Right cardiac atrium (tissue), 5 donors: ENCODE data around the gene EMD. TPM values are rescaled to one million over a fixed set of nuclear protein-coding genes. Genes with fewer than 3 reads are reported as not detected.

Source experiments
- ATAC-seq, 2 donors: fragments of 200-7000 bp; cut with Tn5 transposase; one replicate each; pipeline versions ENCODE4 v1.8.0 to v1.9.1; 2020; ENCODE audit warnings: moderate library complexity in 2 of 2, mild to moderate bottlenecking in 1 of 2
- DNase-seq, 3 donors: peaks; one replicate each; pipeline ENCODE4 v3.0.0-alpha.2; 2020
- H3K27ac ChIP-seq: one replicate; pipeline ENCODE4 v1.5.1; 2013; ENCODE audit warnings: mild to moderate bottlenecking, low read length, control low read depth, moderate library complexity
- H3K27me3 ChIP-seq: one replicate; pipeline ENCODE4 v1.6.1; 2013; ENCODE audit not compliant: control insufficient read depth, insufficient read depth
- H3K4me1 ChIP-seq: one replicate; pipeline ENCODE4 v1.6.1; 2013; ENCODE audit warnings: low read length; ENCODE audit not compliant: control insufficient read depth, insufficient read depth
- H3K4me3 ChIP-seq: one replicate; pipeline ENCODE4 v1.5.1; 2013; ENCODE audit warnings: low read length, control low read depth
- H3K9me3 ChIP-seq: one replicate; pipeline ENCODE4 v1.6.1; 2013; ENCODE audit warnings: low read length; ENCODE audit not compliant: control insufficient read depth
- WGBS: extraction: QIAGEN DNeasy Blood & Tissue Kit; methylation state at CpG from one replicate; pipeline ENCODE4 v1.1.7; 2013; 5-methylcytosine and 5-hydroxymethylcytosine counted together
- intact Hi-C, 4 donors: fragments of 100-400 bp; cut with DNase I; formaldehyde crosslinking; loops; one replicate each; pipeline versions ENCODE4 v1.11.0 to v1.14.0; 2022 to 2023
- polyA plus RNA-seq: library from polyadenylated mRNA; stranded (reverse); fragments of 200-250 nt; gene quantifications from one replicate; pipeline ENCODE4 v1.2.3, GENCODE V29; 2013
- total RNA-seq, 4 donors: library from RNA; stranded (reverse); fragmentation: NEBNext Ultra II Directional; extraction: Animal tissue kit (Norgen Biotek cat#: 25700); gene quantifications; one replicate each; pipeline ENCODE4 v1.2.1, GENCODE V29; 2021
- donor health status: healthy with polysubstance abuse.
- donor health status: DM: no; HTN: yes; CAD: no.
- donor health status: DM: no; HTN: no; CAD: no.
- donor health status: DM: no; HTN: yes; CAD: no; lungs with severe emphysema.
- donor health status: DM: yes; HTN: yes; CAD: no.

EMD gene
- total and polyA plus RNA-seq, 5 donors = 58.5 to 86.1 (median 60.6) TPM

DNA sequence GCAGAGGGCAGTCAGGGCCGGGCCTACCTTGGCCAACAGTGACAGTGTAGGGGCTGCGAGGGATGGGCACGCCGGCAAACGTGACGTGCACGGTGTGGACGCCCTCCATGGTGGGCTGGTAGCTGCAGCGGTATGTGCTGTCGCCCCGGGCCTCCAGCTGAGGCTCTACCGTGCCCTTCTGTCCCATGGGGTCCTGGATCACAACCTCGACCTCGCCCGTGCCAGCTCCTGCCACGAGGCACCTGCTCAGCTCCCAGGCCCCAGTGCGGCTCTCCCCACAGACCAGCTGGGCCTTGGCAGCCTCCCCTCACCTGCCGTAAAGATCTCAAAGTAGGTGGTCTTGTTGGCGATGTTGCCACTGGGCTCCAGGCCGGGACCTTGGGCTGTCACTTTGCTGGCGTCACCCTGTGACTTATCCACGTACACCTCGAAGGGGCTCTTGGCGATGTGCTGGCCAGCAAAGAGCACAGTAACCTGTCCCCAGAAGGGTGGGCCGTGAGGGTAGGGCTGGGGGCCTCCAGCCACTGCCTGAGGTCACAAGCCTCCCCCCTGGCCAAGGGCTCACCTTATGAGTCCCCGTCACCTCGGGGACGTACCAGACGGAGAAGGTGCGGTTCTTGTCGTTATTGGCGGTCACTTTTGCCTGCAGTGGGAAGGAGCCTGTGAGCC is 13.0 kb upstream of the EMD start:
- DNase-seq = no peak
- intact Hi-C loops = no loop called here
- H3K4me1 ChIP-seq = peaks cover 8% of the 10 kb centered on the region
- H3K9me3 ChIP-seq = no peaks in the 10 kb centered on the region
- H3K4me3 ChIP-seq = no peak overlapping the region
- ATAC-seq = no peak
- H3K27ac ChIP-seq = peak overlapping the region; percentile 49
- WGBS = 74% methylated on average over 31 of the region's 32 CpGs
- H3K27me3 ChIP-seq = no peaks in the 10 kb centered on the region

- ATAC-seq (no peak), DNase-seq (peak in 1 of 3 donors; percentile 80)
- intact Hi-C loops = no loop called here
- Histone ChIP-seq H3K27me3 (no peaks in the 10 kb centered on the region), H3K27ac (peak overlapping the region; percentile 99), H3K4me3 (no peak overlapping the region), H3K4me1 (peaks cover 8% of the 10 kb centered on the region), H3K9me3 (no peaks in the 10 kb centered on the region)
- 44% methylated on average over 11 of the region's 11 CpGs for WGBS
Measured at GRCh38 chrX:154366666-154367055, 12.4 kb upstream of the EMD start.

DNA sequence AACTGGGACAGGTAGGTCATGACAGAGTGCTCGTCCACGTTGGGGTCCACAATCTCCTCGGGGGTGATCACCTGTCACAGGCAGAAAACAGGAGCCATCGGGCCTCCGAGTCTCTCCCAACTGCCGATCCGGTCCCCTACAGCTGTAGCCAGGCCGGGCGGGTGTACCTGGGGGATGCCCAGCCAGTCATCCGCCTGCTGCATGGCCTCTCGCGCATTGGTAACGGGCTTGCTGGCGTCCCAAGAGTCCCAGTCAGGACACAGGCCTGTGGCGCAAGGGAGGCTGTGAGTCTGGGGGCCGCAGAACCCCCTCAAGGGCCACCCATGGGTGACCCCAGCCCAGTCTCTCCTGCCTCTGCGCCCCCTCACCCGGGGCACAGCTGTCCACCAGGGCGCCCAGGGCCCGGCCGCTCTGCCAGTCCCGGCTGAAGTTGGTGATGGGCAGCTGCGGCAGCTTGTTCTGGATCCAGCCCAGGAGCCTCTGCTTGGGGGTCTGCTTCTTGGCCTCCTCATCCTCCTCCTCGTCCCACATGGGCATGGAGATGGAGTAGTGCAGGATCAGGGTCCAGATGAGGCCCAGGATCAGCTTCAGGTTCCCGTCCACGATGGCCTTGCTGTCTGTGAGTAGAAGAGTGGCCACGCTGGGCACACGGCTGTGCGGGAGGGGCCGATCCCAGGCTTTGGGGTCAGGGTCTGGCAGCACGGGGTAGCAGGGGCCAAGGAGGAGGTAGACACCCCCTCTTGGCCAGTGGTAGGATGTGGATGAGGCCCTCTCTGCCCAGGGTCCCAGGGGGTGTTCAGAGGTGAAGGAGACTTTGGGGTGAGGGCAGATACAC is 11.4 kb upstream of the EMD start:
- WGBS = 61% methylated on average over 31 of the region's 31 CpGs
- Histone ChIP-seq H3K4me1 (peaks cover 8% of the 10 kb centered on the region), H3K9me3 (no peaks in the 10 kb centered on the region)

GRCh38 chrX:154368630-154369448 is 10.3 kb upstream of the EMD start:
- H3K4me1 ChIP-seq = peaks cover 8% of the 10 kb centered on the region
- H3K9me3 ChIP-seq = no peaks in the 10 kb centered on the region
- WGBS = 1% methylated on average over 15 of the region's 16 CpGs
- H3K4me3 ChIP-seq = peak overlapping the region; percentile 64
- ATAC-seq (peak; percentile 23 to 62), DNase-seq (peak; percentile 84 to 90 (median 88))
- H3K27me3 ChIP-seq = no peaks in the 10 kb centered on the region
- intact Hi-C loops = no loop called here
- peak overlapping the region; percentile 99 for H3K27ac ChIP-seq

More for the DNA sequence above, 11.4 kb upstream of the EMD start:
- ATAC-seq (no peak), DNase-seq (no peak)
- Histone ChIP-seq H3K27me3 (no peaks in the 10 kb centered on the region), H3K27ac (peak overlapping the region; percentile 99), H3K4me3 (no peak overlapping the region)
- intact Hi-C loops = no loop called here

- no peaks in the 10 kb centered on the region for H3K9me3 ChIP-seq
- H3K27ac ChIP-seq = peak overlapping the region; percentile 99
- ATAC-seq (peak; percentile 58 to 67), DNase-seq (peak; percentile 88 to 92 (median 92))
- intact Hi-C loops = no loop called here
- WGBS = 1% methylated on average over 13 of the region's 13 CpGs
- peak overlapping the region; percentile 96 for H3K4me3 ChIP-seq
- H3K4me1 ChIP-seq = peaks cover 8% of the 10 kb centered on the region
- no peaks in the 10 kb centered on the region for H3K27me3 ChIP-seq
Measured at GRCh38 chrX:154369449-154370299, 9.4 kb upstream of the EMD start.

- H3K4me3 ChIP-seq = peak overlapping the region; percentile 96
- H3K27ac ChIP-seq = peak overlapping the region; percentile 98
- H3K9me3 ChIP-seq = no peaks in the 10 kb centered on the region
- ATAC-seq (no peak), DNase-seq (peak in 2 of 3 donors; percentile 84 to 85)
- WGBS = 0% methylated on average over 60 of the region's 63 CpGs
- intact Hi-C loops = no loop called here
- peaks cover 8% of the 10 kb centered on the region for H3K4me1 ChIP-seq
- H3K27me3 ChIP-seq = no peaks in the 10 kb centered on the region
Measured at GRCh38 chrX:154370300-154371016, 8.6 kb upstream of the EMD start.

- intact Hi-C loops = no loop called here
- Histone ChIP-seq H3K27me3 (no peaks in the 10 kb centered on the region), H3K9me3 (no peaks in the 10 kb centered on the region), H3K4me1 (peaks cover 6% of the 10 kb centered on the region), H3K27ac (peak overlapping the region; percentile 98), H3K4me3 (peak overlapping the region; percentile 96)
- DNase-seq = peak; percentile 95 to 98 (median 98)
- peak; percentile 71 to 74 for ATAC-seq
- under 1% methylated on average over 74 of the region's 77 CpGs for WGBS
Measured at GRCh38 chrX:154371017-154371788, 7.9 kb upstream of the EMD start.

DNA sequence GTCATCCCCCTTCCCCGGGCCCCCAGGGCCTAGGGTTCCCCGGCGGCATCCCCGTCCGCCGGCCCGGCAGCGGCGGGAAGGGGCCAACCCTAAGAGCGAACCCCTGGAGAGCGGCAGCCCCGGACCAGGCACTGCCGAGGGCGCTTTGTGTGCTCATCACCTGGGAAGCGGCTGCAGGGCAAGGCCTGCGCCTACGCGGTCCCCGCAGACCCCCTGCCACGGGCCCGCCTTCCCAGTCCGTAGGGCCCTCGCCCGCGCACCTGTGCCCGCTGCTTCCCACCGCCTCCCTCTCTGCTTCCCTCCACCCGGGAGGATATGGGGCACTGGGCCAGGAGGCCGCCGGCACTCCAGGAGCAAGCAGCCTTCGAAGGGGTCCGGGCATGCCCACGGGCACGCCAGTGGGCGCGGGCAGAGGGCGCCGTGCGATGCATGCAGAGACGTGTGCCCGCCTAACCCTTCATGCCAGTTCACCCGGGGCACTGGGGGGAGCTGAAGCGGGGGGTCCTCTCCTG is 7.2 kb upstream of the EMD start:
- intact Hi-C loops = no loop called here
- WGBS = 4% methylated on average over 41 of the region's 43 CpGs
- no peaks in the 10 kb centered on the region for H3K9me3 ChIP-seq
- H3K4me3 ChIP-seq = peak overlapping the region; percentile 58
- DNase-seq = no peak
- no peak for ATAC-seq
- no peaks in the 10 kb centered on the region for H3K27me3 ChIP-seq
- H3K4me1 ChIP-seq = peaks cover 6% of the 10 kb centered on the region
- peak overlapping the region; percentile 13 for H3K27ac ChIP-seq

DNA sequence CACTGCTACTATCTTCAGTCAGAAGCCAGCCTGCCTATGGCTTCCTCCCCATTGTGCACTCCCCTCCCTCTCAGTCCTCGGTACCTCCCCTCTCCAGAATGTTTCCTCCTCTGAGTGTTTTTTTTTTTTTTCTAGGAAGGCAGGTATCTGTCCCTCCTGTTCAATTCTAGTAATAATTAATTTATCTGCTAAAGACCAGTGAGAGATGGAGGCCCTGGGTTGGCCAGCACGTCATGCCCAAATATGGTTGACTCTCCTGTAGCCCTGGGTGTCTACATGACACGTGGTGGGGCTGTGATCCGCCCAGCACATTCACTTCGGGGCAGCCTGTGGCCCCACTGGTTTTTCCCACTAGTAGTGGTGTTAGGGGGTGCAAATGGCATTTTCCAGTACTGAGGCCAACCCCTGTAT is 6.5 kb upstream of the EMD start:
- ATAC-seq = no peak
- 25% methylated on average over 5 of the region's 5 CpGs for WGBS
- Histone ChIP-seq H3K4me3 (peak overlapping the region; percentile 6), H3K27ac (peak overlapping the region; percentile 13), H3K4me1 (peaks cover 6% of the 10 kb centered on the region), H3K27me3 (no peaks in the 10 kb centered on the region), H3K9me3 (no peaks in the 10 kb centered on the region)
- intact Hi-C loops = no loop called here
- DNase-seq = no peak
